WTC11 (cell line): ENCODE data around the gene CALCOCO2. TPM values are rescaled to one million over a fixed set of nuclear protein-coding genes. Genes with fewer than 3 reads are reported as not detected.

Source experiments
- ATAC-seq: fragments of 200-7000 bp; cut with Tn5 transposase; 2 replicates; pipeline ENCODE4 v1.10.0; 2021; ENCODE audit warnings: mild to moderate bottlenecking, moderate library complexity
- CTCF ChIA-PET: fragments of 300-600 bp; sonication (Branson Sonifier 250); formaldehyde crosslinking; loops from one replicate; lab custom pipeline; 2021; ENCODE audit warnings: antibody characterized with exemption; lab: Charles Lee
- POLR2A ChIA-PET: fragments of 350-600 bp; sonication (Branson Sonifier 250); formaldehyde crosslinking; loops from one replicate; lab custom pipeline; 2021; ENCODE audit warnings: antibody characterized with exemption; lab: Charles Lee
- DNase-seq: peaks from one replicate; pipeline ENCODE4 v3.0.0; 2021; ENCODE audit warnings: low spot score
- H3K27ac Mint-ChIP-seq: 2 replicates; pipeline ENCODE4 v1.8.0; 2021; ENCODE audit warnings: mixed read lengths
- H3K27me3 Mint-ChIP-seq: 2 replicates; pipeline ENCODE4 v1.8.0; 2021; ENCODE audit warnings: low read depth, mild to moderate bottlenecking, moderate library complexity, mixed read lengths
- H3K36me3 Mint-ChIP-seq: 2 replicates; pipeline ENCODE4 v1.8.0; 2021; ENCODE audit warnings: mixed read lengths
- H3K4me1 Mint-ChIP-seq: 2 replicates; pipeline ENCODE4 v1.8.0; 2022; ENCODE audit warnings: mixed read lengths
- H3K4me3 Mint-ChIP-seq: 2 replicates; pipeline ENCODE4 v1.8.0; 2021; ENCODE audit warnings: mild to moderate bottlenecking, moderate library complexity, mixed read lengths
- H3K9me3 Mint-ChIP-seq: 2 replicates; pipeline ENCODE4 v1.8.0; 2021; ENCODE audit warnings: mixed read lengths
- CDX4 ChIP-seq: fragments of 250-450 bp; sonication (Bioruptor Pico); IDR thresholded peaks from 2 replicates; pipeline ENCODE4 v1.9.0; 2021; ENCODE audit warnings: moderate library complexity, mild to moderate bottlenecking, inconsistent platforms, borderline replicate concordance
- ELF4 ChIP-seq: sonication (generic); formaldehyde crosslinking; IDR thresholded peaks from 2 replicates; pipeline ENCODE4 v1.8.1; 2022; ENCODE audit warnings: low read depth, mild to moderate bottlenecking, moderate library complexity, missing genetic modification reagents
- FOXK1 ChIP-seq: sonication (generic); formaldehyde crosslinking; IDR thresholded peaks from 2 replicates; pipeline ENCODE4 v1.8.0; 2022; ENCODE audit warnings: mild to moderate bottlenecking, moderate library complexity, missing genetic modification reagents
- FOXP1 ChIP-seq: sonication (generic); formaldehyde crosslinking; IDR thresholded peaks from 2 replicates; pipeline ENCODE4 v1.8.0; 2022; ENCODE audit warnings: missing genetic modification reagents, mild to moderate bottlenecking, moderate library complexity, borderline replicate concordance
- FOXP4 ChIP-seq: sonication (generic); formaldehyde crosslinking; IDR thresholded peaks from 2 replicates; pipeline ENCODE4 v1.8.0; 2022; ENCODE audit warnings: mild to moderate bottlenecking, missing genetic modification reagents
- GABPB1 ChIP-seq: sonication (generic); formaldehyde crosslinking; IDR thresholded peaks from 2 replicates; pipeline ENCODE4 v1.8.1; 2023; ENCODE audit warnings: mild to moderate bottlenecking, missing genetic modification reagents
- HMGXB4 ChIP-seq: sonication (generic); formaldehyde crosslinking; IDR thresholded peaks from 2 replicates; pipeline ENCODE4 v1.8.1; 2023; ENCODE audit warnings: mild to moderate bottlenecking, moderate library complexity, missing genetic modification reagents
- JAZF1 ChIP-seq: fragments of 250-450 bp; sonication (Bioruptor Pico); IDR thresholded peaks from 2 replicates; pipeline ENCODE4 v1.9.0; 2021; ENCODE audit warnings: moderate library complexity, mild to moderate bottlenecking, inconsistent platforms
- KAT7 ChIP-seq: sonication (generic); formaldehyde crosslinking; IDR thresholded peaks from 2 replicates; pipeline ENCODE4 v1.8.1; 2023; ENCODE audit warnings: missing genetic modification reagents, mild to moderate bottlenecking, borderline replicate concordance
- MXD4 ChIP-seq: fragments of 250-450 bp; sonication (Bioruptor Pico); IDR thresholded peaks from 2 replicates; pipeline ENCODE4 v1.8.0; 2021; ENCODE audit warnings: mild to moderate bottlenecking, moderate library complexity, borderline replicate concordance
- MYBL2 ChIP-seq: sonication (generic); formaldehyde crosslinking; IDR thresholded peaks from 2 replicates; pipeline ENCODE4 v1.8.1; 2023; ENCODE audit warnings: mild to moderate bottlenecking, moderate library complexity, missing genetic modification reagents
- NR2C2 ChIP-seq: sonication (generic); formaldehyde crosslinking; IDR thresholded peaks from 2 replicates; pipeline ENCODE4 v1.8.0; 2022; ENCODE audit warnings: mild to moderate bottlenecking, missing genetic modification reagents
- PRRX2 ChIP-seq: fragments of 250-450 bp; sonication (Bioruptor Pico); IDR thresholded peaks from 2 replicates; pipeline ENCODE4 v1.8.0; 2021; ENCODE audit warnings: mild to moderate bottlenecking
- RORB ChIP-seq: fragments of 250-450 bp; sonication (Bioruptor Pico); IDR thresholded peaks from 2 replicates; pipeline ENCODE4 v1.9.0; 2021; ENCODE audit warnings: mild to moderate bottlenecking
- SMAD3 ChIP-seq: sonication (generic); formaldehyde crosslinking; IDR thresholded peaks from 2 replicates; pipeline ENCODE4 v1.8.0; 2022; ENCODE audit warnings: missing genetic modification reagents, mild to moderate bottlenecking, borderline replicate concordance
- SMAD4 ChIP-seq: sonication (generic); formaldehyde crosslinking; IDR thresholded peaks from 2 replicates; pipeline ENCODE4 v1.8.0; 2022; ENCODE audit warnings: mild to moderate bottlenecking, missing genetic modification reagents
- TP53 ChIP-seq: sonication (generic); formaldehyde crosslinking; IDR thresholded peaks from 2 replicates; pipeline ENCODE4 v1.8.1; 2023; ENCODE audit warnings: mild to moderate bottlenecking, missing genetic modification reagents
- USF2 ChIP-seq: sonication (generic); formaldehyde crosslinking; IDR thresholded peaks from 2 replicates; pipeline ENCODE4 v1.8.1; 2023; ENCODE audit warnings: mild to moderate bottlenecking, missing genetic modification reagents, moderate library complexity
- ZMAT4 ChIP-seq: fragments of 250-450 bp; sonication (Bioruptor Pico); IDR thresholded peaks from 2 replicates; pipeline ENCODE4 v1.9.0; 2021; ENCODE audit warnings: mild to moderate bottlenecking
- ZNF138 ChIP-seq: sonication (generic); formaldehyde crosslinking; conservative IDR thresholded peaks from 2 replicates; pipeline ENCODE4 v1.8.1; 2022; ENCODE audit warnings: mild to moderate bottlenecking, moderate library complexity, missing genetic modification reagents
- ZNF671 ChIP-seq: fragments of 250-450 bp; sonication (Bioruptor Pico); IDR thresholded peaks from 2 replicates; pipeline ENCODE4 v1.8.0; 2021; ENCODE audit warnings: mild to moderate bottlenecking
- total RNA-seq: library from RNA; stranded (reverse); gene quantifications from 3 replicates; pipeline ENCODE4 v1.2.3, GENCODE V29; 2021
- TF ChIP-seq, protein P1 (sequence below): fragments of 250-450 bp; sonication (Bioruptor Pico); IDR thresholded peaks from 2 replicates; pipeline ENCODE4 v1.8.0; 2021; ENCODE audit warnings: mild to moderate bottlenecking
- TF ChIP-seq, protein P2 (sequence below): sonication (generic); formaldehyde crosslinking; IDR thresholded peaks from 2 replicates; pipeline ENCODE4 v1.8.0; 2022; ENCODE audit warnings: mild to moderate bottlenecking, missing genetic modification reagents

The CALCOCO2 gene
- total RNA-seq, 1 experiment from 2014 or later, result 32.6 TPM

DNA sequence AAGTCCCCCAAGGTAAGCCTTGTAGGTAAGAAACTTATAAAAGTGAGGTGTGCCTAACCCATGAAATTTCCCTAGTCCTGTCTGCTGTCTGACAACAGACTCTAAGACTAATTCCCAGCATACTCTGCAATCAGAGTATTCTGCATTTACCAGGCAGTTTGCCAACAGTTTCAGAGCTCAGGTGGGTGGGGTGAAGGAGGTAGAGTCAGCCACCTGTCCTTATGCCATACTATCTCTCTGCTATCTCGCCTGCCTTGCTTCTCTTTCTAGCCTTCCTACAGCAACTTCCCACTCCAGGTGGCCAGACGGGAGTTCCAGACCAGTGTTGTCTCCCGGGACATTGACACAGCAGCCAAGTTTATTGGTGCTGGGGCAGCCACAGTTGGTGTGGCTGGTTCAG lies 64.1 kb downstream of the CALCOCO2 start (continued):
- TF ChIP-seq USF2 (CRISPR knock-in tag), result no peak
- TF ChIP-seq ZNF671 (CRISPR knock-in tag), result no peak
- TF ChIP-seq SMAD3 (CRISPR knock-in tag), result no peak
- no peak for TF ChIP-seq FOXK1 (CRISPR knock-in tag)
- no peak for TF ChIP-seq RORB (CRISPR knock-in tag)

- ChIA-PET POLR2A (interaction anchor here (0.5 to 1.8 kb wide), 2 partner anchors 9 to 103 kb away, joined by 7 to 13 read pairs; partner anchors contain the start of gene ATP5MC1), CTCF (no interaction called here)
- Mint-ChIP-seq H3K9me3 (no peaks in the 10 kb centered on the region), H3K27ac (no peak overlapping the region), H3K4me3 (no peak overlapping the region), H3K27me3 (no peaks in the 10 kb centered on the region), H3K36me3 (peaks cover 1% of the 10 kb centered on the region; the same call in 1 of the 2 replicates), H3K4me1 (no peaks in the 10 kb centered on the region)
- DNase-seq, result no peak
- ATAC-seq, result 0 out of 2 replicates have a peak, but pooled peaks have one; percentile 29
- TF ChIP-seq JAZF1 (CRISPR knock-in tag) (no peak), TP53 (CRISPR knock-in tag) (no peak), MXD4 (CRISPR knock-in tag) (no peak), SMAD4 (CRISPR knock-in tag) (no peak), KAT7 (CRISPR knock-in tag) (no peak), ZNF138 (CRISPR knock-in tag) (no peak), HMGXB4 (CRISPR knock-in tag) (no peak), FOXP4 (no peak), CDX4 (CRISPR knock-in tag) (no peak), SMAD3 (CRISPR knock-in tag) (no peak), MYBL2 (CRISPR knock-in tag) (no peak), PRRX2 (no peak), FOXP1 (no peak), ZMAT4 (no peak), ELF4 (CRISPR knock-in tag) (no peak), NR2C2 (CRISPR knock-in tag) (no peak), GABPB1 (no peak), FOXK1 (CRISPR knock-in tag) (no peak)
- TF ChIP-seq, protein P1, sequence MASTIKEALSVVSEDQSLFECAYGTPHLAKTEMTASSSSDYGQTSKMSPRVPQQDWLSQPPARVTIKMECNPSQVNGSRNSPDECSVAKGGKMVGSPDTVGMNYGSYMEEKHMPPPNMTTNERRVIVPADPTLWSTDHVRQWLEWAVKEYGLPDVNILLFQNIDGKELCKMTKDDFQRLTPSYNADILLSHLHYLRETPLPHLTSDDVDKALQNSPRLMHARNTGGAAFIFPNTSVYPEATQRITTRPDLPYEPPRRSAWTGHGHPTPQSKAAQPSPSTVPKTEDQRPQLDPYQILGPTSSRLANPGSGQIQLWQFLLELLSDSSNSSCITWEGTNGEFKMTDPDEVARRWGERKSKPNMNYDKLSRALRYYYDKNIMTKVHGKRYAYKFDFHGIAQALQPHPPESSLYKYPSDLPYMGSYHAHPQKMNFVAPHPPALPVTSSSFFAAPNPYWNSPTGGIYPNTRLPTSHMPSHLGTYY (CRISPR knock-in tag), result no peak
- TF ChIP-seq, protein P2, sequence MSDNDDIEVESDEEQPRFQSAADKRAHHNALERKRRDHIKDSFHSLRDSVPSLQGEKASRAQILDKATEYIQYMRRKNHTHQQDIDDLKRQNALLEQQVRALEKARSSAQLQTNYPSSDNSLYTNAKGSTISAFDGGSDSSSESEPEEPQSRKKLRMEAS (CRISPR knock-in tag), result no peak
These were observed 70.4 kb downstream of the CALCOCO2 start for GRCh38 chr17:48901241-48901640.
